HFFc6 (cell line): ENCODE measurements around the gene MAN1C1. TPM values are rescaled to one million over a fixed set of nuclear protein-coding genes. Genes with fewer than 3 reads are reported as not detected.
"Not testable (repeated sequence)": the region's sequence is repeated elsewhere in the genome, so short reads cannot be mapped to it uniquely, and the experiment has no call there.

ENCODE experiments used
- DNase-seq: peaks from one replicate; pipeline ENCODE4 v3.0.0-alpha.2; 2018
- H3K27ac Mint-ChIP-seq: 2 replicates; pipeline ENCODE4 v1.8.0; 2020; ENCODE audit warnings: mild to moderate bottlenecking, mixed read lengths
- H3K27me3 Mint-ChIP-seq: 2 replicates; pipeline ENCODE4 v1.8.0; 2021; ENCODE audit warnings: mild to moderate bottlenecking, moderate library complexity, mixed read lengths; ENCODE audit not compliant: insufficient read depth
- H3K36me3 Mint-ChIP-seq: 2 replicates; pipeline ENCODE4 v1.8.0; 2021; ENCODE audit warnings: low read depth, mixed read lengths
- H3K4me1 Mint-ChIP-seq: 2 replicates; pipeline ENCODE4 v1.8.0; 2020; ENCODE audit warnings: low read depth, mixed read lengths
- H3K4me3 Mint-ChIP-seq: 2 replicates; pipeline ENCODE4 v1.8.0; 2020; ENCODE audit warnings: mild to moderate bottlenecking, moderate library complexity, mixed read lengths
- H3K9me3 Mint-ChIP-seq: 2 replicates; pipeline ENCODE4 v1.8.0; 2020; ENCODE audit warnings: mild to moderate bottlenecking, mixed read lengths
- CTCF ChIP-seq: fragments of 200-600 bp; sonication (generic); IDR thresholded peaks from 2 replicates; pipeline ENCODE4 v1.5.0; 2021; ENCODE audit warnings: antibody characterized with exemption, mild to moderate bottlenecking
- total RNA-seq, 6 experiments: library from RNA; stranded (reverse); fragmentation: NEBNext Ultra II Directional; extraction: Animal tissue kit (Norgen Biotek cat#: 25700); gene quantifications; 2 replicates in 1 of 6; 3 replicates in 5 of 6; pipeline ENCODE4 v1.2.3, GENCODE V29; 2021

MAN1C1 gene
- total RNA-seq, 6 experiments from 2014 or later, result 0.07 to 0.14 (median 0.08) TPM; not detected in 3

DNA sequence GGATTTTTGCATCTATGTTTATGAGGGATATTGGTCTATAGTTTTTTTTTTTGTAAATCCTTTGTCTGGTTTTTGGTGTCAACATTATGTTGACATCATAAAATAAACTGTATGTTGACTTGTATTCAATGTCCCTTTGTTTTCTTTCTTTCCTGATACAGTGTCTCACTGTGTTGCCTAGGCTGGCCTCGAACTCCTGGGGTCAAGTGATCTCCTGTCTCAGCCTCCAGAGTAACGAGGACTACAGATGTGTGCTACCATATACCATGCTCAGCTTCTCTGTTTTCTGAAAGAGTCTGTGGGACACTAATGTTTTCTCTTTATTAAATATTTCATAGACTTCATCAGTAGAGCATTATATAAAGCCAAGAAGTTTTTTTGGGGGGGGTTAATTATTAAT lies 18.3 kb downstream of the MAN1C1 start:
- DNase-seq, result no peak
- H3K4me3 Mint-ChIP-seq, result no peak overlapping the region
- H3K4me1 Mint-ChIP-seq, result peaks cover 9% of the 10 kb centered on the region
- H3K9me3 Mint-ChIP-seq, result peaks cover 26% of the 10 kb centered on the region
- no peak overlapping the region for H3K27ac Mint-ChIP-seq
- TF ChIP-seq CTCF, result no peak
- H3K27me3 Mint-ChIP-seq, result peaks cover 36% of the 10 kb centered on the region
- peaks cover 10% of the 10 kb centered on the region for H3K36me3 Mint-ChIP-seq

DNA sequence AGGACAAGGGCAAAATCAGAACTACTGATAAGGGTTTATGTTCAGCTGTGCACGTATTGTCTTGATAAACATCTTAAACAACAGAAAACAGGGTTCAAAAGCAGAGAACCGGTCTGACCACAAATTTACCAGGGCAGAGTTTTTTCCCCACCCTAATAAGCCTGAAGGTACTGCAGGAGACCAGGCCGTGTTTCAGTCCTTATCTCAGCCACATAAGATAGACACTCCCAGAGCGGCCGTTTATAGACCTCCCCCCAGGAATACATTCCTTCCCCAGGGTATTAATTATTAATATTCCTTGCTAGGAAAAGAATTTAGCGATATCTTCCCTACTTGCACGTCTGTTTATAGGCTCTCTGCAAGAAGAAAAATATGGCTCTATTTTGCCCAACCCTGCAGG lies 19.6 kb downstream of the MAN1C1 start:
- H3K27ac Mint-ChIP-seq, H3K4me1 Mint-ChIP-seq, DNase-seq, H3K4me3 Mint-ChIP-seq, H3K36me3 Mint-ChIP-seq: not testable (repeated sequence)
- Mint-ChIP-seq H3K27me3 (peaks cover 40% of the 10 kb centered on the region), H3K9me3 (peaks cover 26% of the 10 kb centered on the region)

- Mint-ChIP-seq H3K36me3 (peaks cover 8% of the 10 kb centered on the region), H3K27ac (no peak overlapping the region), H3K4me3 (no peak overlapping the region), H3K9me3 (peaks cover 23% of the 10 kb centered on the region), H3K27me3 (peaks cover 33% of the 10 kb centered on the region), H3K4me1 (no peaks in the 10 kb centered on the region)
- no peak for TF ChIP-seq CTCF
- no peak for DNase-seq
Observed at GRCh38 chr1:25640646-25641328, 24.2 kb downstream of the MAN1C1 start.

DNA sequence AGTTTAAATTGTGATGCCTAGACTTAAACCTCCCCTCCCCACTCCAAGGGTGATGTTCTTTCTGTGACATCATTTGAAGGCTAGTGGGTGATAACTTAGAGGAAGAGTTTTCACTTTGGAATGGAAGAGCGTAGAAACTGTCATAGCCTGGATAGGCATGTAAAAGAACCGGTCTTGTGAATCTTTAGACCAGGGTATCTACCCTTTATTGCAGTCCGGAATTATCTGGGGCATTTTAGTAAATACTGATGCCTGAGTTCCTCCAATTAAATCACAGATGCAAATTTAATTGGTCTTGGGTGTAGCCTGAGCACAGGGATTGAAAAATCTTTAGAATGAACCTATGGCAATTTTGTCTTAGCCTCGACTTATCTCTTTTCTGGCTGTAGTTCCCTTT lies 24.7 kb downstream of the MAN1C1 start:
- peaks cover 2% of the 10 kb centered on the region; the same call in 1 of the 2 replicates for H3K36me3 Mint-ChIP-seq
- no peak overlapping the region for H3K4me3 Mint-ChIP-seq
- H3K27ac Mint-ChIP-seq, result no peak overlapping the region
- no peaks in the 10 kb centered on the region for H3K4me1 Mint-ChIP-seq
- H3K9me3 Mint-ChIP-seq, result peaks cover 18% of the 10 kb centered on the region
- TF ChIP-seq CTCF, result no peak
- H3K27me3 Mint-ChIP-seq, result peaks cover 37% of the 10 kb centered on the region
- DNase-seq, result no peak

GRCh38 chr1:25641931-25642573 lies 25.5 kb downstream of the MAN1C1 start:
- H3K27ac Mint-ChIP-seq, result no peak overlapping the region
- no peak for DNase-seq
- peaks cover 11% of the 10 kb centered on the region; the same call in 1 of the 2 replicates for H3K9me3 Mint-ChIP-seq
- TF ChIP-seq CTCF, result no peak
- peaks cover 44% of the 10 kb centered on the region for H3K27me3 Mint-ChIP-seq
- no peaks in the 10 kb centered on the region for H3K36me3 Mint-ChIP-seq
- H3K4me1 Mint-ChIP-seq, result no peaks in the 10 kb centered on the region
- no peak overlapping the region for H3K4me3 Mint-ChIP-seq

- peaks cover 7% of the 10 kb centered on the region; the same call in 1 of the 2 replicates for H3K9me3 Mint-ChIP-seq
- no peak for TF ChIP-seq CTCF
- H3K27me3 Mint-ChIP-seq, result peaks cover 50% of the 10 kb centered on the region
- no peaks in the 10 kb centered on the region for H3K4me1 Mint-ChIP-seq
- no peaks in the 10 kb centered on the region for H3K36me3 Mint-ChIP-seq
- no peak overlapping the region for H3K4me3 Mint-ChIP-seq
- no peak overlapping the region for H3K27ac Mint-ChIP-seq
- DNase-seq, result no peak
Observed at GRCh38 chr1:25642574-25643108, 26.1 kb downstream of the MAN1C1 start.
